HG03558 (cell line): ENCODE results near the gene PPP1R27.
"Not testable (repeated sequence)": the region's sequence is repeated elsewhere in the genome, so short reads cannot be mapped to it uniquely, and the experiment has no call there.

Experiments
- ATAC-seq: cut with Tn5 transposase; IDR thresholded peaks from one replicate; pipeline ENCODE4 v1.9.1; 2021; ENCODE audit warnings: moderate number of reproducible peaks; ENCODE audit not compliant: unreplicated experiment; ENCODE audit errors: extremely low read depth

PPP1R27 gene

GRCh38 chr17:81842725-81843504 is 8.1 kb upstream of the PPP1R27 start:
- no peak for ATAC-seq

GRCh38 chr17:81842378-81842724 is 7.5 kb upstream of the PPP1R27 start:
- no peak for ATAC-seq

- ATAC-seq, result no peak
Observed at GRCh38 chr17:81841866-81842265, 7.0 kb upstream of the PPP1R27 start.

- no peak for ATAC-seq
Observed at GRCh38 chr17:81840826-81841778, 6.3 kb upstream of the PPP1R27 start.

GRCh38 chr17:81840059-81840458 is 5.2 kb upstream of the PPP1R27 start:
- ATAC-seq, result not testable (repeated sequence)

GRCh38 chr17:81839301-81839700 is 4.5 kb upstream of the PPP1R27 start:
- no peak for ATAC-seq

GRCh38 chr17:81838753-81839255 is 4.0 kb upstream of the PPP1R27 start:
- no peak for ATAC-seq

- ATAC-seq, result no peak
Observed at GRCh38 chr17:81837641-81838040, 2.8 kb upstream of the PPP1R27 start.

GRCh38 chr17:81833921-81834830 is 674 bp downstream of the PPP1R27 start:
- no peak for ATAC-seq

GRCh38 chr17:81833160-81833920 is 1.5 kb downstream of the PPP1R27 start, which contains the start of gene MCRIP1:
TSS of gene MCRIP1 (minus strand) at chr17:81833291. CDS start at chr17:81824506, 8,785 bp downstream.
- no peak for ATAC-seq

- no peak for ATAC-seq
Observed at GRCh38 chr17:81832608-81833159, 2.2 kb downstream of the PPP1R27 start.

- no peak for ATAC-seq
Observed at GRCh38 chr17:81831957-81832607, 2.8 kb downstream of the PPP1R27 start.

- ATAC-seq, result no peak
Observed at GRCh38 chr17:81831563-81831956, 3.3 kb downstream of the PPP1R27 start.

GRCh38 chr17:81829858-81830257 is 5.0 kb downstream of the PPP1R27 start:
- ATAC-seq, result no peak

GRCh38 chr17:81828656-81829055 is 6.2 kb downstream of the PPP1R27 start:
- ATAC-seq, result no peak

GRCh38 chr17:81825841-81826466 is 8.9 kb downstream of the PPP1R27 start:
- ATAC-seq, result no peak

- no peak for ATAC-seq
Observed at GRCh38 chr17:81824595-81824994, 10.3 kb downstream of the PPP1R27 start.
